Pancreas (tissue), 10 donors: ENCODE results near the gene IGFALS. TPM values are rescaled to one million over a fixed set of nuclear protein-coding genes. Genes with fewer than 3 reads are reported as not detected.

Experiments used
- ATAC-seq, 4 donors: fragments of 200-7000 bp; cut with Tn5 transposase; one replicate each; pipeline versions ENCODE4 v1.8.0 to v1.9.1; 2020; ENCODE audit warnings: mild to moderate bottlenecking in 4 of 4, moderate library complexity in 4 of 4
- DNase-seq, 6 donors: peaks; one replicate each; pipeline ENCODE4 v3.0.0-alpha.2; 2020
- FAIRE-seq: peaks from 2 replicates; lab custom pipeline; 2012; peaks lifted over from hg19 to GRCh38; lab: Jason Lieb, UNC
- H3K27ac ChIP-seq, 4 donors: fragments of 200-600 bp; sonication (generic); 1 replicate in 3 of 4; 2 replicates in 1 of 4; pipeline versions ENCODE4 v1.5.0 to v1.8.0; 2020
- H3K27me3 ChIP-seq, 4 donors: fragments of 200-600 bp; one replicate each; pipeline ENCODE4 v1.8.0; 2021
- H3K36me3 ChIP-seq, 3 donors: fragments of 200-600 bp; sonication (generic) in 1 of 3; one replicate each; pipeline versions ENCODE4 v1.5.0 to v1.8.0; 2020 to 2021
- H3K4me1 ChIP-seq, 3 donors: fragments of 200-600 bp; one replicate each; pipeline ENCODE4 v1.8.0; 2021
- H3K4me3 ChIP-seq, 4 donors: fragments of 200-600 bp; sonication (generic) in 2 of 4; one replicate each; pipeline versions ENCODE4 v1.5.0 to v1.8.0; 2020 to 2021
- H3K9me3 ChIP-seq, 4 donors: fragments of 200-600 bp; one replicate each; pipeline ENCODE4 v1.8.0; 2021
- WGBS, 2 donors: extraction: QIAGEN DNeasy Blood & Tissue Kit; methylation state at CpG; one replicate each; pipeline ENCODE4 v1.1.7; 2013; 5-methylcytosine and 5-hydroxymethylcytosine counted together
- intact Hi-C, 3 donors: fragments of 100-400 bp; cut with DNase I; formaldehyde crosslinking; loops; one replicate each; pipeline versions ENCODE4 v1.11.1 to v1.14.2; 2022
- polyA plus RNA-seq, 2 donors: library from polyadenylated mRNA; stranded (reverse); fragments of 200-250 nt; gene quantifications; one replicate each; pipeline ENCODE4 v1.2.3, GENCODE V29; 2013
- total RNA-seq, 6 donors: library from RNA; stranded (reverse); fragmentation: NEBNext Ultra II Directional in 4 of 6; extraction: Animal tissue kit (Norgen Biotek cat#: 25700) in 4 of 6; gene quantifications; one replicate each; pipeline versions ENCODE4 v1.2.1 to v1.2.4, GENCODE V29; 2021 to 2023
- TF ChIP-seq, protein P1 (sequence below), 4 donors: fragments of 200-600 bp; sonication (generic) in 3 of 4; IDR thresholded peaks; one replicate each; pipeline versions ENCODE4 v1.5.0 to v1.8.0; 2021; ENCODE audit warnings: antibody characterized with exemption in 4 of 4
- donor health status: healthy with polysubstance abuse.
- donor health status: DM: no; HTN: no; CAD: no; lungs with moderate emphysema.
- donor health status: DM: no; HTN: no; CAD: no.
- donor health status: control.
- donor health status: control.
- donor health status: Bipolar disorder and iron deficiency.
- donor health status: DM: yes; HTN: yes; CAD: no.
- donor health status: DM: no; HTN: no; CAD: no.
- donor health status: DM: no; HTN: no; CAD: no.
- donor health status: DM: yes; HTN: yes; CAD: no.

IGFALS gene
- total and polyA plus RNA-seq, 8 donors: 1.0 to 8.2 (median 3.2) TPM

DNA sequence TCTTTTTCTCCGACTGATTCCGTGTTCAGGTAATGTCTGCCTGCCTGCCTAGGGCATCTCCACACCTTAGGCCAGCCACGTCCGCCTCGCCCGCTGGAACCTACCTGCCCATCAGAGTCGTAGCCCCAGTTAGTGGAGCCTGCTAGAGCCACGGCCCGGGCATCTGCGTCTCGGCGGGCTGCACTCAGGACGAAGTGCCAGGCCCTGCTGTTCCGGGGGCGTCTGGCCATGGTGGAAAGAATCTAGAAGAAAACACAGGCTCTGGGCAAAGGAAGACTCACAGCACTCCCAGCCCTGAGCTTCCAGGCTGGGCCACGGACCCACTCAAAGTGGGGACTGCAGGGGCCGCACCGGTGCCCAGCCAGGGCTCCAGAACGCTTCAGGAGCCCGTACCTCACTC, 12.3 kb downstream of the IGFALS start:
- no peaks in the 10 kb centered on the region for H3K27me3 ChIP-seq
- peak in 4 of 6 donors; percentile 14 to 81 (median 40) for DNase-seq
- H3K27ac ChIP-seq: peak overlapping the region; percentile 85 to 96 (median 88)
- intact Hi-C loops: no loop called here
- ATAC-seq: no peak
- peaks cover 11 to 17% (median 16%) of the 10 kb centered on the region in 3 donors for H3K4me1 ChIP-seq
- no peak for FAIRE-seq
- TF ChIP-seq, protein P1, sequence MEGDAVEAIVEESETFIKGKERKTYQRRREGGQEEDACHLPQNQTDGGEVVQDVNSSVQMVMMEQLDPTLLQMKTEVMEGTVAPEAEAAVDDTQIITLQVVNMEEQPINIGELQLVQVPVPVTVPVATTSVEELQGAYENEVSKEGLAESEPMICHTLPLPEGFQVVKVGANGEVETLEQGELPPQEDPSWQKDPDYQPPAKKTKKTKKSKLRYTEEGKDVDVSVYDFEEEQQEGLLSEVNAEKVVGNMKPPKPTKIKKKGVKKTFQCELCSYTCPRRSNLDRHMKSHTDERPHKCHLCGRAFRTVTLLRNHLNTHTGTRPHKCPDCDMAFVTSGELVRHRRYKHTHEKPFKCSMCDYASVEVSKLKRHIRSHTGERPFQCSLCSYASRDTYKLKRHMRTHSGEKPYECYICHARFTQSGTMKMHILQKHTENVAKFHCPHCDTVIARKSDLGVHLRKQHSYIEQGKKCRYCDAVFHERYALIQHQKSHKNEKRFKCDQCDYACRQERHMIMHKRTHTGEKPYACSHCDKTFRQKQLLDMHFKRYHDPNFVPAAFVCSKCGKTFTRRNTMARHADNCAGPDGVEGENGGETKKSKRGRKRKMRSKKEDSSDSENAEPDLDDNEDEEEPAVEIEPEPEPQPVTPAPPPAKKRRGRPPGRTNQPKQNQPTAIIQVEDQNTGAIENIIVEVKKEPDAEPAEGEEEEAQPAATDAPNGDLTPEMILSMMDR (IDR thresholded peaks at IDR 0.05): no peak
- H3K36me3 ChIP-seq: peaks cover 0 to 20% (median 10%) of the 10 kb centered on the region in 3 donors
- H3K9me3 ChIP-seq: no peaks in the 10 kb centered on the region
- peak overlapping the region; percentile 64 to 97 (median 93) for H3K4me3 ChIP-seq
- 38 to 48% methylated on average over 20 of the region's 20 CpGs for WGBS, 2 donors

DNA sequence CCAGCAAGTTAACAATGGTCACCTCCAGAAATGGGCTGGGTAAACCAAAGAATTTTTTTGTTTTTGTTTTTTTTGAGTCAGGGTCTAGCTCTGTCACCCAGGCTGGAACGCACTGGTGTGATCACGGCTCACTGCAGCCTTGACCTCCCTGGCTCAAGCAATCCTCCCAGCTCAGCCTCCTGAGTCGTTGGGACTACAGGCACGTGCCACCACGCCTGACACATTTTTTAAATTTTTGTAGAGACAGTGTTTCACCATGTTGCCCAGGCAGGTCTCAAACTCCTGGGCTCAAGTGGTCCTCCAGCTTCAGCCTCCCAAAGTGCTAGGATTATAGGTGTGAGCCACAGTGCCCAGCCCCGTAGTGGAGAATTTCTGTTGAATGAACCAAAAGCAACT, 12.8 kb downstream of the IGFALS start:
- ATAC-seq (no peak), FAIRE-seq (no peak), DNase-seq (peak in 1 of 6 donors; percentile 15)
- peaks cover 11 to 17% (median 16%) of the 10 kb centered on the region in 3 donors for H3K4me1 ChIP-seq
- peaks cover 0 to 25% (median 10%) of the 10 kb centered on the region in 3 donors for H3K36me3 ChIP-seq
- 58 to 68% methylated on average over 6 of the region's 6 CpGs for WGBS, 2 donors
- H3K27me3 ChIP-seq: no peaks in the 10 kb centered on the region
- H3K4me3 ChIP-seq: no peak overlapping the region
- H3K9me3 ChIP-seq: no peaks in the 10 kb centered on the region
- H3K27ac ChIP-seq: no peak overlapping the region
- TF ChIP-seq, protein P1 (IDR thresholded peaks at IDR 0.05): no peak
- intact Hi-C loops: no loop called here

DNA sequence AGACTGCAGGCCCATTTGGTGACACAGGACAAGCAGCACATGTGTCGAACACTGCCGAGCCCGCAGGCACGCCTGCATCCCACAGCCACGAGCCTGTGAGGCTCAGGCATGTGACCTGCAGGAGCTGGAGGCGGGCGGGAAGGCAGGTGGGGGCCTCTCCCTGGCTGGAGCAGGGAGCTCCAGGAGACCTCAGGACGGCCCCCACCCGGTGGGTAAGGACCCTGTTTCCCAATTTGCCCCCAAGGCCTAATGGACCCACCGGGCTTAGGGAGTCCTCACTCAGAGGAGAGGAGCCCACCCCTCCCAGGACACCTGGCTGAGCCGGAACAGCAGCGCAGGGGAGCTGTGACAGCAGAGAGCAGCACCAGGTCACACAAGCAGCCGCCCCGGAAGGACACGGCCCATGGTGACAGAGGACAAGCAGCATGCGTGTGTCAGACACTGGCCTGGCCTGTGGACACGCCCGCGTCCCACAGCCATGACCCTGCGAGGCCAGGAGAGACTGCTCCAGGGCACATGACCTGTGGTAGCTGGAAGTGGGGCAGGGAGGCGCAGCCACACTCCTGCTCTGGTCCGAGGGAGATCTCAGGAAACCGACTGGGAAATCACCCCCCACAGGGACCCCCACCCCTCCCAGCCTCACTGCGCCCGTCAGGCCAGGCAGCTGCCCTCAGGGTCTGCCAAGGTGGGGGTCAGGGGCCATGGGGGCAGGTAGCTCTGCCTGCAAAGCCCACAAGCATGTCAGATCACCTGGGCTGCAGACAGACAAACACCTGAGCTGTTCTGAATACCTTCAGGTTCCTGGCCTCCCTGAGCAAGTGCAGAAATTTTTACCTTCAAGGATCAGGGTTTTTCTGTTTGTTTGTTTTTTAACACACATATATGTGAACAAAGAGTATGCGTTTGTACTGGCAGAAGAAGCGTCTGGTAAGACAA, 13.5 kb downstream of the IGFALS start:
- H3K36me3 ChIP-seq: peaks cover 0 to 25% (median 10%) of the 10 kb centered on the region in 3 donors
- peaks cover 11 to 17% (median 16%) of the 10 kb centered on the region in 3 donors for H3K4me1 ChIP-seq
- ATAC-seq: no peak
- H3K4me3 ChIP-seq: no peak overlapping the region
- H3K27ac ChIP-seq: no peak overlapping the region
- WGBS, 2 donors: 78% methylated on average over 26 to 27 of the region's 27 CpGs
- TF ChIP-seq, protein P1 (IDR thresholded peaks at IDR 0.05): no peak
- peak in 3 of 6 donors; percentile 8 to 85 (median 53) for DNase-seq
- no peaks in the 10 kb centered on the region for H3K9me3 ChIP-seq
- H3K27me3 ChIP-seq: no peaks in the 10 kb centered on the region
- no peak for FAIRE-seq
- intact Hi-C loops: no loop called here

DNA sequence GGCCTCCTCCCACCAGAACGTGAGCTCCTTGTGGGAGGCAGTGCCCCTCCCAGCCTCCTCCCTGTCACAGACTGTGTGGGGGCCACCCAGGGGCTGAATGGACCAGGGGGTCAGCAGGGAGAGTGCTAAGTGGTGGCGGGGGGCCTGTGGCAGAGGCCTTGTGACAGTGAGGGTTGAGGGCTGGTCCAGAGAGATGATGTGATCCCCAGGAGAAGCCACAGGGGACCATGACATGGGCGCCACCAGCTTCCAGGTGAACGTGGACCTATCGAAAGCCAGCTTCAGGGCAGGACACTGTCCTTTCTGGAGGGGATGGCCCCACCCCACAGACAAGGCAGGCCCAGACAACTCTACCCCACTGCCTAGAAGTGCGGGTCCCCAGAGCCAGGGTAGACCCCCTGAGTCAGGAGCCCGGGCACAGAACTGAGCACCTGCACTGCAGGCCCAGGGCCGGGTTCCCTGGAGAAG, 14.2 kb downstream of the IGFALS start:
- DNase-seq: peak in 3 of 6 donors; percentile 9 to 40 (median 31)
- WGBS, 2 donors: 80 to 81% methylated on average over 8 of the region's 8 CpGs
- Histone ChIP-seq H3K9me3 (no peaks in the 10 kb centered on the region), H3K4me3 (no peak overlapping the region), H3K36me3 (peaks cover 0 to 25% (median 10%) of the 10 kb centered on the region in 3 donors), H3K27ac (no peak overlapping the region), H3K27me3 (no peaks in the 10 kb centered on the region), H3K4me1 (peaks cover 16 to 22% (median 22%) of the 10 kb centered on the region in 3 donors)
- no peak for ATAC-seq
- no peak for FAIRE-seq
- intact Hi-C loops: no loop called here
- TF ChIP-seq, protein P1 (IDR thresholded peaks at IDR 0.05): no peak
